Spleen (tissue), 11 donors: Measurements from ENCODE around the gene FBXO41. TPM values are rescaled to one million over a fixed set of nuclear protein-coding genes. Genes with fewer than 3 reads are reported as not detected.

Source experiments
- DNase-seq: peaks from one replicate; pipeline ENCODE4 v3.0.0-alpha.2; 2020
- H3K27ac ChIP-seq, 8 donors: fragments of 200-600 bp; sonication (generic) in 7 of 8; 1 replicate in 4 of 8; 2 replicates in 4 of 8; pipeline versions ENCODE4 v1.5.0 to v1.8.0; 2016 to 2021; ENCODE audit warnings: inconsistent platforms in 4 of 8, mild to moderate bottlenecking in 4 of 8, moderate library complexity in 1 of 8
- H3K27me3 ChIP-seq, 7 donors: fragments of 200-600 bp; sonication (generic) in 6 of 7; replicated peaks in 1 of 7; 1 replicate in 4 of 7; 2 replicates in 3 of 7; pipeline versions ENCODE4 v1.5.0 to v1.8.0; 2016 to 2021; ENCODE audit warnings: inconsistent platforms in 3 of 7, mild to moderate bottlenecking in 1 of 7
- H3K36me3 ChIP-seq, 6 donors: fragments of 200-600 bp; sonication (generic) in 5 of 6; 1 replicate in 4 of 6; 2 replicates in 2 of 6; pipeline versions ENCODE4 v1.5.0 to v1.8.0; 2016 to 2021; ENCODE audit warnings: inconsistent platforms in 2 of 6
- H3K4me1 ChIP-seq, 6 donors: fragments of 200-600 bp; sonication (generic) in 5 of 6; 1 replicate in 3 of 6; 2 replicates in 3 of 6; pipeline versions ENCODE4 v1.5.0 to v1.8.0; 2016 to 2021; ENCODE audit warnings: inconsistent platforms in 3 of 6
- H3K4me3 ChIP-seq, 8 donors: fragments of 200-600 bp; sonication (generic) in 7 of 8; 1 replicate in 4 of 8; 2 replicates in 4 of 8; pipeline versions ENCODE4 v1.5.0 to v1.8.0; 2016 to 2021; ENCODE audit warnings: inconsistent platforms in 4 of 8, mild to moderate bottlenecking in 4 of 8, moderate library complexity in 2 of 8
- H3K9me3 ChIP-seq, 8 donors: fragments of 200-600 bp; sonication (generic) in 7 of 8; 1 replicate in 4 of 8; 2 replicates in 4 of 8; pipeline versions ENCODE4 v1.5.0 to v1.8.0; 2016 to 2021; ENCODE audit warnings: inconsistent platforms in 4 of 8
- CTCF ChIP-seq, 11 experiments: fragments of 200-600 bp in 7 of 11; fragments of 450-650 bp in 4 of 11; sonication (generic) in 4 of 11; IDR thresholded peaks in 8 of 11; conservative IDR thresholded peaks in 3 of 11; 1 replicate in 7 of 11; 2 replicates in 4 of 11; pipeline versions ENCODE4 v1.4.0 to v1.8.0; 2016 to 2021; ENCODE audit warnings: antibody characterized with exemption in 11 of 11, inconsistent platforms in 4 of 11, mild to moderate bottlenecking in 1 of 11
- POLR2A ChIP-seq, 3 donors: fragments of 450-650 bp; IDR thresholded peaks; one replicate each; pipeline ENCODE4 v1.5.1; 2017; ENCODE audit warnings: antibody characterized with exemption in 3 of 3, mild to moderate bottlenecking in 1 of 3
- POLR2AphosphoS5 ChIP-seq, 3 donors: sonication (generic); formaldehyde crosslinking; IDR thresholded peaks; one replicate each; pipeline ENCODE4 v1.5.1; 2017; ENCODE audit warnings: antibody characterized with exemption in 3 of 3
- WGBS, 5 donors: extraction: QIAGEN DNeasy Blood & Tissue Kit in 3 of 5; methylation state at CpG; one replicate each; pipeline versions ENCODE4 v1.1.5 to v1.1.7; 2013 to 2018; 5-methylcytosine and 5-hydroxymethylcytosine counted together
- intact Hi-C: fragments of 100-400 bp; cut with DNase I; formaldehyde crosslinking; loops from one replicate; pipeline ENCODE4 v1.15.0; 2023; ENCODE audit warnings: low total_unique reads
- polyA plus RNA-seq, 3 donors: library from polyadenylated mRNA; stranded (reverse); fragments of 200-250 nt; gene quantifications; one replicate each; pipeline ENCODE4 v1.2.1, GENCODE V29; 2013
- total RNA-seq, 7 donors: library from RNA; depleted of rRNA in 3 of 7; stranded (reverse); fragments of >200 nt in 3 of 7; fragmentation: NEBNext Ultra II Directional in 4 of 7; extraction: Animal tissue kit (Norgen Biotek cat#: 25700) in 4 of 7; gene quantifications; one replicate each; pipeline versions ENCODE4 v1.1.0 to v1.2.1, GENCODE V29; 2016 to 2021
- donor health status: healthy with polysubstance abuse.
- donor health status: DM: no; HTN: no; CAD: no; lungs with moderate emphysema.
- donor health status: DM: no; HTN: no; CAD: no.
- donor health status: Bipolar disorder and iron deficiency.
- donor health status: healthy.
- donor health status: DM: no; HTN: no; CAD: no.
- donor health status: DM: yes; HTN: yes; CAD: no.

The FBXO41 gene
- total and polyA plus RNA-seq, 10 donors = 4.8 to 15.9 (median 12.6) TPM

- H3K36me3 ChIP-seq = peaks cover 0 to 82% (median 44%) of the 10 kb centered on the region in 6 donors
- no peak for DNase-seq
- no peak overlapping the region for H3K4me3 ChIP-seq
- TF ChIP-seq POLR2AphosphoS5 (IDR thresholded peaks at IDR 0.05) (no peak), CTCF (IDR thresholded peaks at IDR 0.05 in 8 of 11, conservative IDR thresholded peaks at IDR 0.05 in 3 of 11) (no peak), POLR2A (IDR thresholded peaks at IDR 0.05) (no peak)
- H3K27me3 ChIP-seq = no peaks in the 10 kb centered on the region
- H3K4me1 ChIP-seq = peaks cover 28 to 62% (median 48%) of the 10 kb centered on the region in 6 donors
- 56 to 79% (median 70%) methylated on average over 1 of the region's 1 CpG for WGBS, 5 donors
- intact Hi-C loops = no loop called here
- peak overlapping the region in 1 of 8 donors; percentile 25 for H3K27ac ChIP-seq
- H3K9me3 ChIP-seq = no peaks in the 10 kb centered on the region
These were observed 45.3 kb downstream of the FBXO41 start for GRCh38 chr2:73238976-73239375.

GRCh38 chr2:73238149-73238548 lies 46.1 kb downstream of the FBXO41 start:
- H3K27ac ChIP-seq = no peak overlapping the region
- H3K9me3 ChIP-seq = no peaks in the 10 kb centered on the region
- no peak for DNase-seq
- TF ChIP-seq POLR2AphosphoS5 (IDR thresholded peaks at IDR 0.05) (no peak), POLR2A (IDR thresholded peaks at IDR 0.05) (no peak)
- H3K36me3 ChIP-seq = peaks cover 0 to 74% (median 36%) of the 10 kb centered on the region in 6 donors
- H3K27me3 ChIP-seq = no peaks in the 10 kb centered on the region
- WGBS, 5 donors = 73 to 89% (median 83%) methylated on average over 3 of the region's 3 CpGs
- no peak overlapping the region for H3K4me3 ChIP-seq
- H3K4me1 ChIP-seq = peaks cover 28 to 62% (median 48%) of the 10 kb centered on the region in 6 donors
- intact Hi-C loops = no loop called here

DNA sequence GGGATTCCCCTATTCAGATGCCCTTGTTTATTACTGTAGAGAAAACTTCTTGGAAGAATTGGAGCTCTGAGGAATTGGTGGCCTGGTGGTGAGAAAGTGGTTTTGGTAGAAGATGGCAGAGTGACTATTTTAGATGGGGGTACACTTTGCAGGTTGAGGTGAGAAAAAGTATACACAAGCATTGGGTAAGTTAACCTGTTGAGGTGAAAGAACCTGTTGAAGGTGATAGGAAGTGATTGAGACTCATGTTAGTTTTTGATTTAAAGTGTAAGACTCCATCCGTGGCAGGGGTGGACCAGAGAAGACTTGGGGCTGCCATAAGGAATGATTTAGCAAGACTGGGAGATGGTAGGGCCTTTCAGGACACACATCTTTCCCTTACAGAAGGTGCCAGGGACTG lies 47.1 kb downstream of the FBXO41 start:
- intact Hi-C loops = no loop called here
- H3K9me3 ChIP-seq = no peaks in the 10 kb centered on the region
- DNase-seq = no peak
- no peaks in the 10 kb centered on the region for H3K27me3 ChIP-seq
- H3K4me3 ChIP-seq = no peak overlapping the region
- no peak overlapping the region for H3K27ac ChIP-seq
- peaks cover 0 to 64% (median 27%) of the 10 kb centered on the region in 6 donors for H3K36me3 ChIP-seq
- no peak for TF ChIP-seq POLR2AphosphoS5 (IDR thresholded peaks at IDR 0.05)
- TF ChIP-seq CTCF (IDR thresholded peaks at IDR 0.05 in 8 of 11, conservative IDR thresholded peaks at IDR 0.05 in 3 of 11) = no peak
- TF ChIP-seq POLR2A (IDR thresholded peaks at IDR 0.05) = no peak
- peaks cover 31 to 70% (median 51%) of the 10 kb centered on the region in 6 donors for H3K4me1 ChIP-seq
- WGBS, 5 donors = 56 to 75% (median 62%) methylated on average over 1 of the region's 1 CpG

DNA sequence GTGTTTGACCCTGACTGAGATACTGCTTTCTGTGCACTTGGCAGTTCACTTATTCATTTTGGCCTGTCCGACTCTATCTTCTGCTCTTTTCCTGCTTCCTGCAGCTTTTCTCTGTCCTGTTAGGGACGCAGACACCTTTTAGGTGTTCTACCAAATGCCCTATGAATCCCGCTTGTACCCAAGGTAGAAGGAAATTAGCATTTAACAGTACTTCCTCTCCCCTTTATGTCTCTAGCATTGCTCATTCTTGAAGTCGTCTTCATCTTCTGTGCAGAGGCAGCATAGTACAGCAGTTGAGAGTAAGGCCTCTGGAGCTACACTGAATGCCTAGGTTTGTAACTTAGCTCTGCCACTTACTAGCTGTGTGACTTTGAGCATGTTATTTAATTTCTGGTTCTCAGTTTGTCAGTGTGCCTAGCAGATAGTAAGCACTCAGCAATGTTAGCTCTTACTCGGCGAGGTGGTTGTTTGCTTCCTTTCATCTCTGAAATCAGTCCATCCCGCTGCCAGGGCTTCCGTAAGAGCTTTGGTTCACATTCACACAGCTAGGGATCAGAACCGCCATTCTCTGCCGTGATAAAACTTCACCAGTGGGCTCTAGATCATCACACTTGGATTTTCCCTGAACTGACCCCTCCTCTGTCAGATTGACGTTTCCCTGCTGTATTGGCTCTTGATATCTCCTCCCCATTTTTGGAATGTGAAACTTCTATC lies 48.8 kb downstream of the FBXO41 start:
- no peak for DNase-seq
- Histone ChIP-seq H3K4me1 (peaks cover 31 to 69% (median 52%) of the 10 kb centered on the region in 6 donors), H3K27me3 (no peaks in the 10 kb centered on the region), H3K27ac (peak overlapping the region in 4 of 8 donors; percentile 91 to 96 (median 94)), H3K9me3 (no peaks in the 10 kb centered on the region), H3K4me3 (peak overlapping the region in 6 of 8 donors; percentile 74 to 98 (median 90)), H3K36me3 (peaks cover 0 to 47% (median 12%) of the 10 kb centered on the region in 6 donors)
- TF ChIP-seq POLR2AphosphoS5 (IDR thresholded peaks at IDR 0.05) (no peak), POLR2A (IDR thresholded peaks at IDR 0.05) (no peak), CTCF (IDR thresholded peaks at IDR 0.05 in 8 of 11, conservative IDR thresholded peaks at IDR 0.05 in 3 of 11) (no peak)
- intact Hi-C loops = no loop called here
- 53 to 62% (median 60%) methylated on average over 11 of the region's 11 CpGs for WGBS, 5 donors
